Sigmoid colon (tissue), 4 donors: ENCODE results near the gene COPS3.

Experiments
- POLR2A ChIP-seq, 2 donors: fragments of 450-650 bp; IDR thresholded peaks; one replicate each; pipeline ENCODE4 v1.6.1; 2016; ENCODE audit warnings: antibody characterized with exemption in 2 of 2, mild to moderate bottlenecking in 2 of 2, moderate library complexity in 2 of 2
- POLR2AphosphoS5 ChIP-seq, 4 donors: sonication (generic); formaldehyde crosslinking; IDR thresholded peaks; one replicate each; pipeline ENCODE4 v1.6.1; 2017; ENCODE audit warnings: antibody characterized with exemption in 4 of 4
- TF ChIP-seq, protein P1 (sequence below), 4 experiments: fragments of 450-650 bp in 3 of 4; fragments of 200-600 bp in 1 of 4; IDR thresholded peaks; one replicate each; pipeline ENCODE4 v1.5.1; 2016 to 2019; ENCODE audit warnings: antibody characterized with exemption in 4 of 4, mild to moderate bottlenecking in 3 of 4, moderate library complexity in 2 of 4

DNA sequence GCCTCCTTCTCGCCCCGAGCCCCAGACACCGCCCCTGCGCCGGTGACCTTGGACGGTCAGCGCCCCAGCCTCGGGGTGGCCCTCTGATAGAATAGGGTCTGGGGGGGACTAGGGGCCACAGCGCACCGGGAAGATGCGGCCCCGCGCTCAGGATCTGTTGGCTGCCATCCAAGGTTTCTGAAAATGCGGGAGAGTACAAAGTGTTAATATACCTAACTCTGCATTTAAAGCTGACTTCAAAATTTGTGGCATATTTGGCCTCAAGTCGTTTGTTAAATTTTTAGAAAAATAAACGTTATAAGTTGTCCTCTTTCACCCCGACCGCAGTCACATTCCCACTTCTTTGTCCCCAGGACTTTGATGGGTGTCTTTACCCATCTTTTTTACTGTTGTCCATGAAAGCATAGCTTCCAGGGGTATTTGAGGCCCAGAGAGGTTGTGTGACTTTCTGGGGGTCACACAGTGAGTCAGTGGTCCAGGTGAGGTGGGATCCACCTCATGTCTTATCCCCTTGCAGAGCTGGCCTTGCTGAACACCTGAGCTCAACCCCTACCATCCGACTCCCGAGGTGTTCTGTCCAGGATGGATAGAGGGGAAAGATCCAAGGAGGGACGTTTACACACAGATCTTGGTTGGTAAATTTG lies 22.9 kb upstream of the COPS3 start:
- TF ChIP-seq, protein P1, sequence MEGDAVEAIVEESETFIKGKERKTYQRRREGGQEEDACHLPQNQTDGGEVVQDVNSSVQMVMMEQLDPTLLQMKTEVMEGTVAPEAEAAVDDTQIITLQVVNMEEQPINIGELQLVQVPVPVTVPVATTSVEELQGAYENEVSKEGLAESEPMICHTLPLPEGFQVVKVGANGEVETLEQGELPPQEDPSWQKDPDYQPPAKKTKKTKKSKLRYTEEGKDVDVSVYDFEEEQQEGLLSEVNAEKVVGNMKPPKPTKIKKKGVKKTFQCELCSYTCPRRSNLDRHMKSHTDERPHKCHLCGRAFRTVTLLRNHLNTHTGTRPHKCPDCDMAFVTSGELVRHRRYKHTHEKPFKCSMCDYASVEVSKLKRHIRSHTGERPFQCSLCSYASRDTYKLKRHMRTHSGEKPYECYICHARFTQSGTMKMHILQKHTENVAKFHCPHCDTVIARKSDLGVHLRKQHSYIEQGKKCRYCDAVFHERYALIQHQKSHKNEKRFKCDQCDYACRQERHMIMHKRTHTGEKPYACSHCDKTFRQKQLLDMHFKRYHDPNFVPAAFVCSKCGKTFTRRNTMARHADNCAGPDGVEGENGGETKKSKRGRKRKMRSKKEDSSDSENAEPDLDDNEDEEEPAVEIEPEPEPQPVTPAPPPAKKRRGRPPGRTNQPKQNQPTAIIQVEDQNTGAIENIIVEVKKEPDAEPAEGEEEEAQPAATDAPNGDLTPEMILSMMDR (IDR thresholded peaks at IDR 0.05): no peak
- no peak for TF ChIP-seq POLR2AphosphoS5 (IDR thresholded peaks at IDR 0.05)
- TF ChIP-seq POLR2A (IDR thresholded peaks at IDR 0.05): no peak
